Activated T-cell treated with anti-CD3 and anti-CD28 coated beads, Interleukin-2, amount 50 U/mL, for 4 hours (primary cell): ENCODE measurements around the gene RAP1GDS1. TPM values are rescaled to one million over a fixed set of nuclear protein-coding genes. Genes with fewer than 3 reads are reported as not detected.
"Not testable (repeated sequence)": the region's sequence is repeated elsewhere in the genome, so short reads cannot be mapped to it uniquely, and the experiment has no call there.

Source experiments
- ATAC-seq, 2 donors: fragments of 200-7000 bp; cut with Tn5 transposase; one replicate each; pipeline ENCODE4 v1.10.0; 2021
- DNase-seq: peaks from one replicate; pipeline ENCODE4 v3.0.0-alpha.2; 2020
- H3K27me3 Mint-ChIP-seq: one replicate; pipeline ENCODE4 v1.8.0; 2021; ENCODE audit warnings: low read depth, mixed read lengths
- H3K36me3 Mint-ChIP-seq: one replicate; pipeline ENCODE4 v1.8.0; 2022; ENCODE audit warnings: mixed read lengths; ENCODE audit not compliant: insufficient read depth
- H3K4me1 Mint-ChIP-seq: one replicate; pipeline ENCODE4 v1.8.0; 2021; ENCODE audit warnings: low read depth, mixed read lengths
- H3K4me3 Mint-ChIP-seq: one replicate; pipeline ENCODE4 v1.8.0; 2021; ENCODE audit warnings: mild to moderate bottlenecking, moderate library complexity, mixed read lengths
- H3K9me3 Mint-ChIP-seq: one replicate; pipeline ENCODE4 v1.8.0; 2021; ENCODE audit warnings: mixed read lengths
- total RNA-seq, 3 donors: library from RNA; stranded (reverse); gene quantifications; one replicate each; pipeline ENCODE4 v1.2.1, GENCODE V29; 2021

RAP1GDS1 gene
- total RNA-seq, 3 donors from 2014 or later, result 37.3 to 42.6 (median 38.3) TPM

GRCh38 chr4:98261405-98262291 is 464 bp downstream of the RAP1GDS1 start:
- DNase-seq (peak; percentile 22), ATAC-seq (peak; percentile 68 to 71)
- H3K27me3 Mint-ChIP-seq, result no peaks in the 10 kb centered on the region
- peaks cover 47% of the 10 kb centered on the region for H3K4me1 Mint-ChIP-seq
- H3K4me3 Mint-ChIP-seq, result peak overlapping the region; percentile 98
- H3K36me3 Mint-ChIP-seq, result no peaks in the 10 kb centered on the region
- no peaks in the 10 kb centered on the region for H3K9me3 Mint-ChIP-seq

GRCh38 chr4:98262431-98262830 is 1.2 kb downstream of the RAP1GDS1 start:
- Mint-ChIP-seq H3K4me1 (peaks cover 47% of the 10 kb centered on the region), H3K4me3 (peak overlapping the region; percentile 98), H3K36me3 (peaks cover 4% of the 10 kb centered on the region), H3K27me3 (no peaks in the 10 kb centered on the region), H3K9me3 (peaks cover 5% of the 10 kb centered on the region)
- DNase-seq (no peak), ATAC-seq (no peak)

- Mint-ChIP-seq H3K4me1 (peaks cover 41% of the 10 kb centered on the region), H3K4me3 (no peak overlapping the region), H3K9me3 (peaks cover 12% of the 10 kb centered on the region), H3K27me3 (no peaks in the 10 kb centered on the region), H3K36me3 (peaks cover 24% of the 10 kb centered on the region)
- no peak for ATAC-seq
- DNase-seq, result no peak
Observed at GRCh38 chr4:98267498-98267897, 6.3 kb downstream of the RAP1GDS1 start.

GRCh38 chr4:98275145-98275544 is 14.0 kb downstream of the RAP1GDS1 start:
- Mint-ChIP-seq H3K4me3 (no peak overlapping the region), H3K36me3 (peaks cover 28% of the 10 kb centered on the region), H3K9me3 (peaks cover 14% of the 10 kb centered on the region), H3K4me1 (peaks cover 15% of the 10 kb centered on the region), H3K27me3 (no peaks in the 10 kb centered on the region)
- DNase-seq, result no peak
- peak; percentile 57 to 78 for ATAC-seq

GRCh38 chr4:98283219-98284189 is 22.3 kb downstream of the RAP1GDS1 start:
- Mint-ChIP-seq H3K4me3 (no peak overlapping the region), H3K4me1 (peaks cover 40% of the 10 kb centered on the region), H3K9me3 (no peaks in the 10 kb centered on the region), H3K36me3 (peaks cover 3% of the 10 kb centered on the region), H3K27me3 (no peaks in the 10 kb centered on the region)
- ATAC-seq (peak; percentile 41 to 48), DNase-seq (no peak)

- ATAC-seq (no peak), DNase-seq (no peak)
- no peaks in the 10 kb centered on the region for H3K27me3 Mint-ChIP-seq
- H3K36me3 Mint-ChIP-seq, result peaks cover 2% of the 10 kb centered on the region
- H3K4me1 Mint-ChIP-seq, result peaks cover 49% of the 10 kb centered on the region
- no peak overlapping the region for H3K4me3 Mint-ChIP-seq
- H3K9me3 Mint-ChIP-seq, result no peaks in the 10 kb centered on the region
Observed at GRCh38 chr4:98284640-98285046, 23.5 kb downstream of the RAP1GDS1 start.

GRCh38 chr4:98285676-98286075 is 24.5 kb downstream of the RAP1GDS1 start:
- DNase-seq (no peak), ATAC-seq (no peak)
- no peak overlapping the region for H3K4me3 Mint-ChIP-seq
- peaks cover 57% of the 10 kb centered on the region for H3K4me1 Mint-ChIP-seq
- no peaks in the 10 kb centered on the region for H3K27me3 Mint-ChIP-seq
- no peaks in the 10 kb centered on the region for H3K36me3 Mint-ChIP-seq
- H3K9me3 Mint-ChIP-seq, result no peaks in the 10 kb centered on the region

GRCh38 chr4:98287328-98287727 is 26.1 kb downstream of the RAP1GDS1 start:
- DNase-seq (no peak), ATAC-seq (no peak)
- peaks cover 49% of the 10 kb centered on the region for H3K4me1 Mint-ChIP-seq
- no peaks in the 10 kb centered on the region for H3K36me3 Mint-ChIP-seq
- no peaks in the 10 kb centered on the region for H3K9me3 Mint-ChIP-seq
- no peaks in the 10 kb centered on the region for H3K27me3 Mint-ChIP-seq
- no peak overlapping the region for H3K4me3 Mint-ChIP-seq

GRCh38 chr4:98288671-98289070 is 27.5 kb downstream of the RAP1GDS1 start:
- peaks cover 41% of the 10 kb centered on the region for H3K4me1 Mint-ChIP-seq
- DNase-seq, ATAC-seq, H3K36me3 Mint-ChIP-seq, H3K9me3 Mint-ChIP-seq, H3K27me3 Mint-ChIP-seq: not testable (repeated sequence)
- H3K4me3 Mint-ChIP-seq, result peak overlapping the region; percentile 7

GRCh38 chr4:98289375-98289774 is 28.2 kb downstream of the RAP1GDS1 start:
- Mint-ChIP-seq H3K36me3 (peaks cover 7% of the 10 kb centered on the region), H3K4me1 (peaks cover 40% of the 10 kb centered on the region), H3K9me3 (no peaks in the 10 kb centered on the region), H3K4me3 (peak overlapping the region; percentile 48), H3K27me3 (no peaks in the 10 kb centered on the region)
- ATAC-seq (peak in 1 of 2 donors; percentile 40), DNase-seq (no peak)

GRCh38 chr4:98290511-98290910 is 29.3 kb downstream of the RAP1GDS1 start:
- H3K9me3 Mint-ChIP-seq, result no peaks in the 10 kb centered on the region
- H3K27me3 Mint-ChIP-seq, result no peaks in the 10 kb centered on the region

GRCh38 chr4:98293104-98293887 is 32.1 kb downstream of the RAP1GDS1 start:
- no peaks in the 10 kb centered on the region for H3K9me3 Mint-ChIP-seq
- DNase-seq, result no peak
- peaks cover 29% of the 10 kb centered on the region for H3K36me3 Mint-ChIP-seq
- ATAC-seq, result no peak
- peaks cover 42% of the 10 kb centered on the region for H3K4me1 Mint-ChIP-seq
- H3K27me3 Mint-ChIP-seq, result no peaks in the 10 kb centered on the region
- H3K4me3 Mint-ChIP-seq, result no peak overlapping the region

More at GRCh38 chr4:98290511-98290910, 29.3 kb downstream of the RAP1GDS1 start:
- DNase-seq (no peak), ATAC-seq (no peak)
- H3K4me3 Mint-ChIP-seq, result no peak overlapping the region
- peaks cover 36% of the 10 kb centered on the region for H3K4me1 Mint-ChIP-seq
- peaks cover 16% of the 10 kb centered on the region for H3K36me3 Mint-ChIP-seq

GRCh38 chr4:98298022-98298421 is 36.8 kb downstream of the RAP1GDS1 start:
- DNase-seq (no peak), ATAC-seq (no peak)
- Mint-ChIP-seq H3K9me3 (peaks cover 12% of the 10 kb centered on the region), H3K36me3 (peaks cover 55% of the 10 kb centered on the region), H3K4me3 (no peak overlapping the region), H3K4me1 (peaks cover 21% of the 10 kb centered on the region), H3K27me3 (no peaks in the 10 kb centered on the region)

GRCh38 chr4:98300706-98301105 is 39.5 kb downstream of the RAP1GDS1 start:
- Mint-ChIP-seq H3K4me3 (no peak overlapping the region), H3K9me3 (peaks cover 17% of the 10 kb centered on the region), H3K27me3 (no peaks in the 10 kb centered on the region), H3K36me3 (peaks cover 46% of the 10 kb centered on the region), H3K4me1 (peaks cover 23% of the 10 kb centered on the region)
- no peak for ATAC-seq
- no peak for DNase-seq
